H1 (cell line): ENCODE results near the gene PDCD6IP.

Source experiments
- CBX5 ChIP-seq: fragments of 300-800, 300-1000 bp; sonication (generic); IDR thresholded peaks from 2 replicates; pipeline ENCODE4 v1.7.1; 2016; ENCODE audit warnings: antibody characterized with exemption, low read length, low read depth
- CHD1 ChIP-seq: IDR thresholded peaks from 2 replicates; pipeline ENCODE4 v1.6.1; 2012; ENCODE audit warnings: low read depth, low read length, improper control_type of control experiment
- EGR1 ChIP-seq: IDR thresholded peaks from 2 replicates; pipeline ENCODE4 v1.6.1; 2011; ENCODE audit warnings: low read depth, low read length, borderline replicate concordance
- POLR2A ChIP-seq, 2 experiments: IDR thresholded peaks; 1 replicate in 1 of 2; 2 replicates in 1 of 2; pipeline ENCODE4 v1.6.1; 2011; ENCODE audit warnings: low read depth in 2 of 2, low read length in 2 of 2, mild to moderate bottlenecking in 2 of 2; ENCODE audit errors: control extremely low read depth in 1 of 2
- RAD21 ChIP-seq, 2 experiments: IDR thresholded peaks in 1 of 2; conservative IDR thresholded peaks in 1 of 2; 2 replicates each; pipeline ENCODE4 v1.6.1; 2011; ENCODE audit warnings: low read depth in 2 of 2, low read length in 2 of 2, improper control_type of control experiment in 1 of 2, inconsistent platforms in 1 of 2, mild to moderate bottlenecking in 1 of 2, moderate library complexity in 1 of 2
- RFX5 ChIP-seq: IDR thresholded peaks from 2 replicates; pipeline ENCODE4 v1.6.1; 2011; ENCODE audit warnings: low read depth, low read length, improper control_type of control experiment, borderline replicate concordance
- TAF1 ChIP-seq: IDR thresholded peaks from 2 replicates; pipeline ENCODE4 v1.6.1; 2011; ENCODE audit warnings: mild to moderate bottlenecking, low read depth, low read length
- TEAD4 ChIP-seq: IDR thresholded peaks from 2 replicates; pipeline ENCODE4 v1.6.1; 2012; ENCODE audit warnings: low read depth, low read length, inconsistent platforms, mixed read lengths
- TF ChIP-seq, protein P1 (sequence below), 3 experiments: IDR thresholded peaks; 1 replicate in 2 of 3; 2 replicates in 1 of 3; pipeline versions ENCODE4 v1.5.1 to v1.6.1; 2011; ENCODE audit warnings: low read length in 3 of 3, mild to moderate bottlenecking in 3 of 3, inconsistent platforms in 2 of 3, low read depth in 1 of 3, moderate library complexity in 1 of 3; ENCODE audit not compliant: insufficient read depth in 1 of 3; ENCODE audit errors: control extremely low read depth in 1 of 3
- TF ChIP-seq, protein P2 (sequence below): IDR thresholded peaks from 2 replicates; pipeline ENCODE4 v1.6.1; 2011; ENCODE audit warnings: low read depth, mild to moderate bottlenecking, low read length; ENCODE audit not compliant: insufficient read depth

DNA sequence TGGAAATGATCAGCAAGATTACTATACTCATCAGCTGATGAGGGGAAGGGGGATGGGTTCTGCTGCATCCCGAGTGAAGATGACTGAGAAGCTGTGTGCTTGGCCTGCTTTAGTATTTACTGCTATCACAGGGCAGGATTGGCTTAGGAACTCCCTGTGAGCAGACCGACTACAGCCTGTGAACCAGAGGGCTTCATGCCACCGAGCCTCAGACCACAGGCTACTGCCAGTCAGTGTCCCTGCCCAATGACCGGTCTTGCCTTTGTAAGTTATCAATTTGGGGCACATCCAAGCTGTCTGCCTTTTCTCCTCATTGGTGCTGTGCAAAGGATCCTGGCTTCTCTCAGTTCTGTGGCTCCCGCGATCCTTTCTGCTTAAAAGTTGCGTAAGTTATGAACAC is 71.5 kb downstream of the PDCD6IP start:
- no peak for TF ChIP-seq CHD1
- TF ChIP-seq TAF1: no peak
- no peak for TF ChIP-seq TEAD4
- TF ChIP-seq, protein P1, sequence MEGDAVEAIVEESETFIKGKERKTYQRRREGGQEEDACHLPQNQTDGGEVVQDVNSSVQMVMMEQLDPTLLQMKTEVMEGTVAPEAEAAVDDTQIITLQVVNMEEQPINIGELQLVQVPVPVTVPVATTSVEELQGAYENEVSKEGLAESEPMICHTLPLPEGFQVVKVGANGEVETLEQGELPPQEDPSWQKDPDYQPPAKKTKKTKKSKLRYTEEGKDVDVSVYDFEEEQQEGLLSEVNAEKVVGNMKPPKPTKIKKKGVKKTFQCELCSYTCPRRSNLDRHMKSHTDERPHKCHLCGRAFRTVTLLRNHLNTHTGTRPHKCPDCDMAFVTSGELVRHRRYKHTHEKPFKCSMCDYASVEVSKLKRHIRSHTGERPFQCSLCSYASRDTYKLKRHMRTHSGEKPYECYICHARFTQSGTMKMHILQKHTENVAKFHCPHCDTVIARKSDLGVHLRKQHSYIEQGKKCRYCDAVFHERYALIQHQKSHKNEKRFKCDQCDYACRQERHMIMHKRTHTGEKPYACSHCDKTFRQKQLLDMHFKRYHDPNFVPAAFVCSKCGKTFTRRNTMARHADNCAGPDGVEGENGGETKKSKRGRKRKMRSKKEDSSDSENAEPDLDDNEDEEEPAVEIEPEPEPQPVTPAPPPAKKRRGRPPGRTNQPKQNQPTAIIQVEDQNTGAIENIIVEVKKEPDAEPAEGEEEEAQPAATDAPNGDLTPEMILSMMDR (IDR thresholded peaks at IDR 0.05; ENCODE audit: control extremely low read depth in 1 of 3, insufficient read depth in 1 of 3, low read depth in 1 of 3, low read length in 3 of 3): no peak
- TF ChIP-seq CBX5: no peak
- no peak for TF ChIP-seq POLR2A (IDR thresholded peaks at IDR 0.05; ENCODE audit: control extremely low read depth in 1 of 2, low read depth in 2 of 2, low read length in 2 of 2)
- TF ChIP-seq, protein P2, sequence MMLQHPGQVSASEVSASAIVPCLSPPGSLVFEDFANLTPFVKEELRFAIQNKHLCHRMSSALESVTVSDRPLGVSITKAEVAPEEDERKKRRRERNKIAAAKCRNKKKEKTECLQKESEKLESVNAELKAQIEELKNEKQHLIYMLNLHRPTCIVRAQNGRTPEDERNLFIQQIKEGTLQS: no peak
- TF ChIP-seq RAD21 (IDR thresholded peaks at IDR 0.05 in 1 of 2, conservative IDR thresholded peaks at IDR 0.05 in 1 of 2; ENCODE audit: low read depth in 2 of 2, low read length in 2 of 2): no peak
- TF ChIP-seq RFX5: no peak
- no peak for TF ChIP-seq EGR1
